ENCODE measurements around the gene MAT1A.
"Not testable (repeated sequence)": the region's sequence is repeated elsewhere in the genome, so short reads cannot be mapped to it uniquely, and the experiment has no call there.

The MAT1A gene

GRCh38 chr10:80289451-80290287 lies at the start of gene MAT1A:
Gene MAT1A, minus strand, starts transcription at chr10:80289658. Its CDS starts 235 bp downstream, at chr10:80289423.
- DNase-seq = no peak

- DNase-seq = no peak
Observed at GRCh38 chr10:80333983-80334382, 44.5 kb upstream of the MAT1A start.

GRCh38 chr10:80324891-80325364 lies 35.5 kb upstream of the MAT1A start:
- DNase-seq = no peak

DNA sequence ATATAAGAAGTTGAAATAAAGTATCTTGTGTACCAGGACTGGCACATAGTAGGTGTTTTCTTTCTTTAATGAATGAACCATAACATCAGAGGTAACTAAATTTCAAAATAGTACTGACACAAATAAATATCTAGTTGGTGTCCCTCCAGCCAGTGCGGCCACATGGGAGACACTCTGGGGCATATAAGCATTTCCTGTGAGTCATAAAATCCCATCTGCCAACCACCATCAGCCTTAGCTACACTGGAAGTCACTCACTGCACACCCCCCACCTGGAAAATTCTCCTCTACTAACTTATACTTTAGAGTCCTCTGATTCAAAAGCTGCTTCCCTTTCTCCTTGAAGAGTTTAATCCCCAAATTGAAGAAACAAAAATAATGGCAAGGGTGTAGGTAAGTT lies 34.6 kb upstream of the MAT1A start:
- peak; percentile 1 for DNase-seq

DNA sequence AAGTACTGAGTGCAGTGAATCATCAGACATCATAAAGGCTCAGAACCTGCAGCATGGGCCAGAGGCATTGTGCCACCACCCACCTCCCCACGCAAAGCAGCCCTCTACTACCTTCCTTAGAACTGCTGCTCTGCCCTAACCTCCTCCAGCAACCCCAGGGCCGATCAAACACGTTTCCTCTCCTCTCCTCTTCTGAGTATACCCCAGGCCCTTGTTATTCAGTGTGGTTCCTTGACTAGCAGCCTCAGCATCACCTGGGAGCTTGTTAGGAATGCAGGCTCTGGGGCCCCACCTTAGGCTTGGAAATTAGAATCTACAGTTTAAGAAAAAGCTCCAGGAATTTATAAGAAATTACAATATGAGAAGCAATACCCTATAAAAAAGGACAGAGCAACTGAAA lies 33.9 kb upstream of the MAT1A start:
- no peak for DNase-seq

- DNase-seq = no peak
Observed at GRCh38 chr10:80322711-80323110, 33.3 kb upstream of the MAT1A start.

DNA sequence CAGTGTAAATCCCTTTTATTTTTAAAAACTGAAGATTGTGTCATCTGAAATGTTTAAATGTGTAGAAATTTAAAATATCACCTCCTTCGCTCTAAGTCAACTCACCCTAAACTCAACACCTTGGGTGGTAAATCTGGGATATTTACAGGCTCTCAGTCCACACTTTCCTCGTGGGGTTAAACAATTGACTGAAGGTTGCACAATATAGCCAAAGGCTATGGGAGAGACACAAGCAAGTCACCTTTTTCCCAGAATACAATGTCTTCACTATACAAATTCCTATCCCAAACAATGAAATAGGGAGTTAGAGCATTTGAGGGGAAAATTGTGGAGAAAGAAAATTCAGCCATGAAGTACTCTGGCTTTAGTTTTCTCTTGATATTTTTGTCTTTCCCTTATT lies 32.7 kb upstream of the MAT1A start:
- DNase-seq = no peak

DNA sequence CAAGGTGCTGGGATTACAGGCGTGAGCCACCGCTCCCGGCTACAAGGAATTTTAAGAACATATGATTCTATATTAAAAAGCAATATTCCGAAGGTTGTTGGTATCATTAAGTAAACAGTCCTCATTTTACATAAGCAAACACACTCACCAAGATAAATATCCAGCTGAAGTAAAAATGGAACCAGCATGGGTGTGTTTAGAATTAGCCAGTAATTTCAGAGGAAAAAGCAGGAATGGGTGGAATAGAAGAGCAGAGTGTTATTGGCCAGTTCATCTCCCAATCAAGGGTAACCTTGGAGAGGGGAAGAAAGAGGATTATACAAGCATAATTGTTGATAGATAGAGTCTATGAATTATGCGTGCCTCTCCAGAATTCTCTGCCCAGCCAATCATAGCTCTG lies 31.7 kb upstream of the MAT1A start:
- DNase-seq = no peak

GRCh38 chr10:80320377-80320776 lies 30.9 kb upstream of the MAT1A start:
- DNase-seq = no peak

DNA sequence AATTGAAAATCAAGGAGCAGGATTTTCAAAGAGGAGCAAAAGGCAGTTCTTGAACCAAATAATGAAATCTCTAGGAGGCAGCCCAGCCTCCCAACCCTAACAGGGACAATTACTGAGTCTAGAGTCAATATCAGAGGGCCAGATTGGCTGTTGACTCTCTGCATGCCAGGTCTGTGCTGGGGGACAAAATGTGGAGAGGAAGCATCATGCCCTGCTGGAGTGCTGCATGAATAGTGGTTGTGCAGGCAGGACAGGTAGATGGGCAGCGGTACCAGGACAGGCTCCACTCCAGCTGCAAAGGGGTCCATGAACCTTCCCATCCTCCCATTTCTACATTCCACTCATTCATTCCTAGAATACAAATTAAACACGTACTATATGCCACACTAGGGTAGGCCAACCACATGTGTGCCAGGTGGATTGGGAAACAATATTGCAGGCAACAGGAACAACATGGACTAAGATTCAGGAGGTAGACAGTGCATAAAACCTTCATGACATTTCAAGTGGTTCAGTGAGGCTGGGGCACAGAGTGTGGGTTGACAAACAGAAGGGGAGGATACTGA lies 30.4 kb upstream of the MAT1A start:
- DNase-seq = no peak

GRCh38 chr10:80319318-80319717 lies 29.9 kb upstream of the MAT1A start:
- no peak for DNase-seq

DNA sequence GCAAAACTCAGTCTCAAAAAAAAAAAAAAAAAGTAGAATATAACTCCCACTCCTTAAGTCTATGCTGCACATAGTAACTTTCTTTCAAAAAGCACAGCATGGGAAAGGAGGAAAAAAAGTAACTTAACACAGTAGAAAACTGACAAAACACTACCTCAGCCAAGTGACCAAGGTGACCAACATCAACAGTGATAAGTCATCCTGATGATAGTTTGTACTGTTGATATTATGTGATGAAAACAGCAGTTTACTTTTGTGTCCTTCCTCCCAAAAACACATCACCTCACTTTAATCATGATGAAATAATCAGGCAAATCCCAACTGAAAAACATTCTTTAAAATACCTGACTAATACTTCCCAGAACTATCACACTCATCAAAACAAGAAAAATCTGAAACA lies 29.3 kb upstream of the MAT1A start:
- DNase-seq = no peak

- no peak for DNase-seq
Observed at GRCh38 chr10:80315391-80315790, 25.9 kb upstream of the MAT1A start.

- no peak for DNase-seq
Observed at GRCh38 chr10:80313523-80313922, 24.1 kb upstream of the MAT1A start.

GRCh38 chr10:80305989-80306388 lies 16.5 kb upstream of the MAT1A start:
- DNase-seq = not testable (repeated sequence)

DNA sequence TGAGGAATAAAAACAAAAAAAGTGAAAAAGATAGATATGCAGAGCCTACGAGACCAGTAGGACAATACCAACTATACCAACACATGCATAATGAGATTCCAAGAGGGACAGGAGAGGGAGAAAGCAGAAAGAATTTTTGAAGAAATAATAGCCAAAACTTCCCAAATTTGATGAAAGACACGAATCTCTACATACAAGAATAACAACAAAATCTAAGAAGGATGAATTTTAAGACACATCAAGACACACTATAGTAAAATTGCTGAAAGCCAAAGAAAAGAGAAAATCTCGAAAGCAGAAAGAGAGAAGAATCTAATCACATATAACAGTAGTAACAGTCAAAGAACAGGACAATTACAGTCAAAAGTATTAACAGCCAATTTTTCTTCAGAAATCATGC lies 7.5 kb upstream of the MAT1A start:
- DNase-seq = no peak

DNA sequence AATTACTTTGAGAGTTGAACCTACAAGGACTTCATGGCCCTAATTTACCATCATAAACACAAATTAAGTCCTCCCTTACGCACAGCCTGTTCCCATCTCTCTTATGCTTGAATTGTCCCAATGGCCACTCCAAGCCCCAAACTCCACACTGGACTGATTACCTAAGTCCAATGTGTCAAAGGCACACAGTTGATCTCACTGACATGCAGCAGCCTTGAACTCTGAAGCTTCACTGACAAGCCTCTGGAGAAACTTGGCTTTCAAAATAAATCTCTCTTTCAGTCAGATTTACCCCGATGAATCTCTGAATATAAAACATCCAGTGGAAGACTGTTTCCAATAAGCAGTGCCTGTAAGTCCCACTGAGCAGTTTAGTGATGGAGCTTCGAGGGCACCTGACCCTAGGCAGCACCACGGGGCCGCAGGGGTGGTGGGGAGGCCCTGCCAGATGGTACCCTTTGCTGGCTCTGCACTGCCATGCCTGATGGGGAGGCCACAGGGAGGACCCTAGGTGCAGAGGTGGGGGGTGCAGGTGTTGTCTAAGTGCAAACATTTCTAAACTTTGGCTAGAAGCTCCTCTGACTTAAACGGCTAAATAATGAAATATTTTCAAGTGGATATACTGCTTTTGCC lies 3.3 kb upstream of the MAT1A start:
- DNase-seq = no peak

- DNase-seq = no peak
Observed at GRCh38 chr10:80290474-80291220, 1.2 kb upstream of the MAT1A start.

GRCh38 chr10:80288849-80289248 lies 609 bp downstream of the MAT1A start:
- no peak for DNase-seq

DNA sequence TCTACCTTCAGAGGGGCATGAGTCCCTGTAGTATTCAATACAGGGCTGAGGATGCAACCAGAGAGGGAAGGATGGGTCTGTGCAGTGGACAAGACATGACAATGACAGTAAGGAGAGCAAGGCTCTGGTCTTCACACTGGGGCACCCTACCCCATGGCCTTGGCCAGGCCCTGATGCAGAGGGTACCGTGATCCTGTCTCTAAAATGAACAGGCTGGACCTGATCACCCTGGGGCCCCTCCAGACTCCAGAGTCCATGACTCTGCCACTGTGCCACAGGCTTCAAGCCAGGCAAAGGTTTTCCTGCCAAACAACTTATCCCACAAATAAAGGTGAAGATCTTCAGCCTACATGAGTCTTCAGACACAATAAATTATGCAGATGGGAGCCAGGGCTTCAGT lies 4.9 kb downstream of the MAT1A start:
- DNase-seq = no peak

- no peak for DNase-seq
Observed at GRCh38 chr10:80283536-80284199, 5.8 kb downstream of the MAT1A start.

DNA sequence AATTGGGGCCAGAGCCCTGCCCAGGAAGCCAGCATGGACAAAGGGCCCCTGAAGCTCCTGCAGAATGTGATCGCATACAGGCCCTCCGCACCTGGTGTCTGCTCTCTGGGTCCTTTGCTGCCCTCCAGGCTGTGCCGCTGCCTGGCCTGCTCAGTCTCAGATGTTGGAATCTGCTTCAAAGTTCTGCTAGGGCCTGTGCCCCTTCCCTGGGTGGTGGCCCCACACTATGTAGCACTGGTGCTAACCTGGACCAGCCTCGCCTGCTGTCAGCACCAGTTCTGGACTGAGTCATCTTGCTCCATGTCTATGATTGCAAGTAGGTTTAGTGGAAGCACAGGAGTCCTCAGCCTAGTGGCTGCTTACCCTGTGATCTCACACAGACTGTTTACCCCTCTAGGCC lies 6.3 kb downstream of the MAT1A start:
- DNase-seq = no peak
